ENCODE measurements around the gene NAPA.

The NAPA gene

GRCh38 chr19:47456721-47457474, 58.0 kb downstream of the NAPA start:
- DNase-seq = no peak

DNA sequence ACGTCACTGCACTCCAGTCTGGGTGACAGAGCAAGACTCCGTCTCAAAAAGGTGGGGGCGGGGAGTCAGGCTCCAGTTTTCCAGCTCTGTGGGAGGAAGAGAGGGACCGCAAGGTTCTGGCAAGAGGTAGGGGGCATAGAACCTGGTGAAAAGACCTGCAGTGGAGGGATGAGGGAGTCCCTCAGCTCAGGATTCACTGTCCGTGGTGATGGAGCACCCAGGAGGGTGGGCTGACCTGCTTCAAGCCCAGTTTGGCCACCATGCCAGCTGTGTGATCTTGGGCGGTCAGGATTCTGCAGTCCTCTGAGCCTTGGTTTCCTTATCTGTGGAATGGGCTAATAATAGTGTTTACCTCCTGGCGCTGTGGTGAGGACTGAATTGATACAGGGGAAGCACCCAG, 64.4 kb downstream of the NAPA start:
- DNase-seq = no peak

DNA sequence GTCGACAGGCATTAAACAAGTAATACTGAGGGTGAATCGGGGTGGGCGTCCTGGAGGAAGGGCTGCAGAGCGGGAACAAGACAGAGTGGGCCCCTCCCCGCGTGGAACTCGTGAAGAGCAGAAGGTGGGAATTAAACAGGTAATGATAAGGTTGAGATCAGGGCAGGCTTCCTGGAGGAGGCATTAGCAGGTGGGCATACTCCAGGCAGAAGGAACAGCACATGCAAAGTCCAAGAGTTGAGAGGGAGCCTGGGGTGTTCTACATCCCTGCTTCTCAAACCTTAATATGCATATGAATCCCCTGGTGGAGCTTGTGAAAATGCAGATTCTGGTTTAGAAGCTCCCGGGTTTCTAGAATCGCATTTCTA, 66.5 kb downstream of the NAPA start:
- no peak for DNase-seq

GRCh38 chr19:47447470-47448359, 67.1 kb downstream of the NAPA start:
- no peak for DNase-seq

DNA sequence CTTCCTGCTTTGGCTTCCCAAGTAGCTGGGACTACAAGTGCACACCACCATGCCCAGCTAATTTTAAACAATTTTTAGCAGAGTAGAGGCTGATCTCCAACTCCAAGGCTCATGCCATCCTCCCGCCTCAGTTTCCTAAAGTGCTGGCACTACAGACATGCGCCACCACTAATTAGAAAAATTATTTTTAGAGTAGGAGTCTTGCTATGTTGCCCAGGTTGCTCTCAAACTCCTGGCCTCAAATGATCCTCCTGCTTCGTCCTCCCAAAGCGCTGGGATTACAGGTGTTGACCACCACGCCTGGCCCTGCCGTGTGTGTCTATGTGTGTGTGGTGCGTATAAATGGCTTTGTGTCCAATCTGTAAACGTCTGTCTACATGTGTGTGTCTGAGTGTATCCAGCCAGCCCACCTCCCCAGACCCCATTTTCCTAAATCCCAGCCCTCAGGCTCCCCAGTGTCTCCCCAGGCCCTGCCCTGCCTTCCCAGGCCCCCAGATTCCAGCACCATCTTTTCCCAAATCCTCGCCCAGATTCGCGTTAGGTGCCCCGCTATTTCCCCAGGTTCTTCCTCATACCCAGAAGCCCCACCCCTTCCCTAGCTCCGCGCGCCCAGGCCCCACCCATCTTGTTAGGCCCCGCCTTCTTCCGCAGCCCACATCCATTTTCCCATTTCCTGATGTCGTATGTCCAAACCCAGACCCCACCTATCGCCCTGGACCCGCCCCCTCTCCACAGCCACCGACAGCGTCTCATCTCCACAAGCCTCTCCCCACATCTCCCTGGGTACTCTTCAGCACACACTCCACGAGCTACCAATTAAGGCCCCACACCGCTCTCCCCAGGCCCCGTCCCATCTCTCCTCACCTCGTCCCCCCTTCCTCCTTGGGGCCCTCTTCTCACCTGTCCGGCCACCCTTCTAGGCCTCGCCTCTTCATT, 68.1 kb downstream of the NAPA start:
- no peak for DNase-seq

- DNase-seq = peak; percentile 44
These were observed 68.9 kb downstream of the NAPA start for GRCh38 chr19:47445937-47446402.

DNA sequence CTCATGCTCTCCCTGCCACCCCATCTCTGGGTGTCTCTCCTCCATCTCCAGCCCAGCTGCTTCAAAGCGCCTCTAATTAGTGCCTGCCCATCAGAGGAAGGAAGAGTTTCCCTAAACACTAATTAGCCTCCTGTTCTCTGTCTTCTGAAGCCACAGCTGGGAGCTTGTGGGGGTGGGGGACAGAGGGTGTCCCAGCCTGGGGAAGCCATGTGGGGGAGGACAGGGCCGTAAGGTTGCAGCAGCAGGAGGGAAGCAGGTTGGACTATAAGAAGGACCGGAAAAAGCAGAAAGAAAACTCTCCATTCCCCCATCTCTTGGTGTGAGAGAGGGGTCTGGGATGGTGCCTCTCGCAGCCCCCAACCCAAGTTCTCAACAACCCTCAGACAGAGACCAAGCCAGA, 69.3 kb downstream of the NAPA start:
- DNase-seq = peak; percentile 62

DNA sequence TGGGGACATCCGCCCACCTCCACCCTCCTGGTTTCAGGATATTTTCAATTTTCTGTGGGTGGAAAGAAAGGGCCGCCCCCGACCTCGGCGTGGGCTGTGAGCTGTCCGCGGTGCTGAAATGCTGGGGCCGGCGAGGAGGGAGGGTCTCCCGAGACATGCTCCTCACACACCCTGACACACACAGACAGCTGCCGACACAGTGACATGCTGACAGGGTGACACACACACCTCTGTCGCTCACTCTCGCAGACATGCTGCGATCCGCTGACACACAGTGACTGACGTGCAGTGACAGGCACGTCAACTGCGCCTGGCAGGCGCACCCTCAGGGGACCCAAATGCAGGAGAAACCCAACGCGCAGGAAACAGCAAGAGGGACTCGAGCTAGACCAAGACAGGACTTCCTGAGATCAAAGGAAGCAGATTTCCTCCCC, 70.5 kb downstream of the NAPA start:
- DNase-seq = no peak

DNA sequence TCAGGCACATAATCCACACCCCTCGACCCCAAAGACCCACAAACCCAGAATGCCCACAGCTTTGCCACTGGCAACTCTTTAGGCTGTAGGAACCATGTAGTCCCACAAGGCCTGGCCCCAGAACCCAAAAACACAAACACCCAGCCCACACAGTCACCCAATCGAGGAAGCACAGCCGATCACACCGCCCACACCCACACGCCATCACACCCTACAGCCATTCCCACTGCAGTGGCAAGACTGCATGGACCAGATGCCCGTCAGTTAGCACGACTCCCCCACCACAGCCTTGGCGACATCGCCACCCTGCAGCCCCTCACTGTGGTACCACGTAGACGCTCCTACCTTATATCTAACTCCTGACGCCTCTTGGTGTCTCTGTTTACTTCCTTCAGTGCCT, 71.5 kb downstream of the NAPA start:
- no peak for DNase-seq

GRCh38 chr19:47438793-47439220, 76.1 kb downstream of the NAPA start:
- no peak for DNase-seq
